Keratinocyte (primary cell): Measurements from ENCODE around the gene CNTNAP2. TPM values are rescaled to one million over a fixed set of nuclear protein-coding genes. Genes with fewer than 3 reads are reported as not detected.

Experiments used
- DNase-seq: peaks from one replicate; pipeline ENCODE4 v3.0.0-alpha.2; 2011; ENCODE audit warnings: low read depth, missing footprints, low spot score
- FAIRE-seq: peaks from 2 replicates; lab custom pipeline; 2011; peaks lifted over from hg19 to GRCh38; lab: Jason Lieb, UNC
- H2AFZ ChIP-seq: 2 replicates; pipeline ENCODE4 v1.6.0; 2012; ENCODE audit warnings: low read length, control low read depth, inconsistent platforms; ENCODE audit not compliant: control insufficient read depth
- H3K27ac ChIP-seq: 2 replicates; pipeline ENCODE4 v1.5.1; 2011; ENCODE audit warnings: low read length; ENCODE audit not compliant: control insufficient read depth, insufficient read depth
- H3K27me3 ChIP-seq: 3 replicates; pipeline ENCODE4 v1.6.0; 2011; ENCODE audit warnings: low read length; ENCODE audit not compliant: control insufficient read depth, insufficient read depth; ENCODE audit errors: extremely low read depth
- H3K36me3 ChIP-seq, 2 experiments: 2 replicates in 1 of 2; 3 replicates in 1 of 2; pipeline ENCODE4 v1.5.1; 2011; ENCODE audit warnings: low read length in 2 of 2, mild to moderate bottlenecking in 1 of 2; ENCODE audit not compliant: control insufficient read depth in 2 of 2, insufficient read depth in 2 of 2; ENCODE audit errors: extremely low read depth in 1 of 2
- H3K4me1 ChIP-seq: 3 replicates; pipeline ENCODE4 v1.5.1; 2011; ENCODE audit warnings: low read length; ENCODE audit not compliant: control insufficient read depth, insufficient read depth; ENCODE audit errors: extremely low read depth
- H3K4me2 ChIP-seq: 3 replicates; pipeline ENCODE4 v1.6.0; 2011; ENCODE audit warnings: low read depth, low read length; ENCODE audit not compliant: control insufficient read depth, insufficient read depth; ENCODE audit errors: extremely low read depth
- H3K4me3 ChIP-seq, 3 experiments: fragments of 200-600 bp in 1 of 3; sonication (generic) in 1 of 3; 2 replicates in 2 of 3; 3 replicates in 1 of 3; pipeline ENCODE4 v1.5.1; 2011 to 2016; ENCODE audit warnings: low read length in 3 of 3, mild to moderate bottlenecking in 3 of 3, control low read depth in 2 of 3, inconsistent platforms in 1 of 3, low read depth in 1 of 3, mixed read lengths in 1 of 3, mixed run types in 1 of 3, moderate library complexity in 1 of 3; ENCODE audit not compliant: control insufficient read depth in 2 of 3, insufficient read depth in 2 of 3; ENCODE audit errors: extremely low read depth in 1 of 3
- H3K79me2 ChIP-seq: 2 replicates; pipeline ENCODE4 v1.6.0; 2012; ENCODE audit warnings: low read length; ENCODE audit not compliant: control insufficient read depth, insufficient read depth
- H3K9ac ChIP-seq: 3 replicates; pipeline ENCODE4 v1.6.0; 2011; ENCODE audit warnings: low read length; ENCODE audit not compliant: control insufficient read depth, insufficient read depth; ENCODE audit errors: extremely low read depth
- H3K9me1 ChIP-seq: 3 replicates; pipeline ENCODE4 v1.6.0; 2011; ENCODE audit warnings: low read length; ENCODE audit not compliant: control insufficient read depth, insufficient read depth; ENCODE audit errors: extremely low read depth
- H3K9me3 ChIP-seq: 2 replicates; pipeline ENCODE4 v1.5.1; 2012; ENCODE audit warnings: low read depth, low read length; ENCODE audit not compliant: control insufficient read depth
- H4K20me1 ChIP-seq: 3 replicates; pipeline ENCODE4 v1.6.0; 2011; ENCODE audit warnings: low read length; ENCODE audit not compliant: control insufficient read depth, insufficient read depth; ENCODE audit errors: extremely low read depth
- CTCF ChIP-seq, 3 experiments: IDR thresholded peaks in 1 of 3; conservative IDR thresholded peaks in 1 of 3; optimal IDR thresholded peaks in 1 of 3; 2 replicates in 2 of 3; 3 replicates in 1 of 3; pipeline versions ENCODE3 to v1.5.1; 2011; ENCODE audit warnings: low read length in 3 of 3, mild to moderate bottlenecking in 3 of 3, moderate library complexity in 2 of 3, control low read depth in 1 of 3, inconsistent platforms in 1 of 3; ENCODE audit not compliant: insufficient read depth in 2 of 3; ENCODE audit errors: extremely low read depth in 1 of 3
- EZH2 ChIP-seq: IDR thresholded peaks from one replicate; pipeline ENCODE4 v1.6.1; 2012; ENCODE audit warnings: inconsistent platforms, mild to moderate bottlenecking, low read length, moderate library complexity
- dilution Hi-C: fragments of 300-500 bp; cut with MboI; formaldehyde crosslinking; loops from one replicate; pipeline ENCODE4 v1.7.0; 2020; ENCODE audit warnings: low sequenced_read_pairs; ENCODE audit not compliant: extremely low pct_ligation_motif_present
- polyA plus RNA-seq, 5 experiments: library from polyadenylated mRNA; depleted of rRNA in 3 of 5; stranded (reverse) in 3 of 5; stranded (forward) in 1 of 5; unstranded in 1 of 5; fragments of >200 nt; gene quantifications; 1 replicate in 1 of 5; 2 replicates in 3 of 5; 3 replicates in 1 of 5; pipeline versions ENCODE4 v1.2.1 to v1.2.3, GENCODE V29; 2011 to 2012; ENCODE audit warnings: missing spikeins in 2 of 5, low read depth in 1 of 5, low replicate concordance in 1 of 5

Gene CNTNAP2
- polyA plus RNA-seq, 1 donor (not counting 4 experiments of a cell fraction or from before 2014, with no cell fraction given): 1.4 TPM

- Histone ChIP-seq H3K4me3 (no peak overlapping the region), H3K36me3 (no peaks in the 10 kb centered on the region), H3K4me2 (no peak overlapping the region), H3K4me1 (no peaks in the 10 kb centered on the region), H3K27ac (no peak overlapping the region), H3K9ac (no peak overlapping the region), H3K9me3 (peaks cover 2% of the 10 kb centered on the region), H4K20me1 (no peaks in the 10 kb centered on the region), H3K27me3 (no peaks in the 10 kb centered on the region), H3K9me1 (no peaks in the 10 kb centered on the region), H3K79me2 (no peaks in the 10 kb centered on the region), H2AFZ (no peak overlapping the region)
- dilution Hi-C loops: no loop called here
- DNase-seq (no peak), FAIRE-seq (no peak)
- no peak for TF ChIP-seq EZH2
- TF ChIP-seq CTCF (optimal IDR thresholded peaks at IDR 0.05 in 1 of 3, IDR thresholded peaks at IDR 0.05 in 1 of 3, conservative IDR thresholded peaks at IDR 0.05 in 1 of 3; ENCODE audit: extremely low read depth in 1 of 3, insufficient read depth in 2 of 3, low read length in 3 of 3): no peak
Measured at GRCh38 chr7:148155000-148155399, 2038.4 kb downstream of the CNTNAP2 start.

GRCh38 chr7:148155826-148156225, 2039.2 kb downstream of the CNTNAP2 start:
- no peaks in the 10 kb centered on the region for H3K9me1 ChIP-seq
- H3K27me3 ChIP-seq: no peaks in the 10 kb centered on the region
- H3K4me1 ChIP-seq: no peaks in the 10 kb centered on the region
- H3K9ac ChIP-seq: no peak overlapping the region
- H4K20me1 ChIP-seq: no peaks in the 10 kb centered on the region
- dilution Hi-C loops: no loop called here
- no peak overlapping the region for H3K4me2 ChIP-seq
- DNase-seq (no peak), FAIRE-seq (no peak)
- no peaks in the 10 kb centered on the region for H3K79me2 ChIP-seq
- H3K9me3 ChIP-seq: peaks cover under 1% of the 10 kb centered on the region
- TF ChIP-seq CTCF (optimal IDR thresholded peaks at IDR 0.05 in 1 of 3, IDR thresholded peaks at IDR 0.05 in 1 of 3, conservative IDR thresholded peaks at IDR 0.05 in 1 of 3; ENCODE audit: extremely low read depth in 1 of 3, insufficient read depth in 2 of 3, low read length in 3 of 3): no peak
- TF ChIP-seq EZH2: no peak
- H3K27ac ChIP-seq: no peak overlapping the region
- H3K36me3 ChIP-seq: no peaks in the 10 kb centered on the region
- H3K4me3 ChIP-seq: no peak overlapping the region
- H2AFZ ChIP-seq: no peak overlapping the region
